PC-9 (cell line): ENCODE results near the gene SULT1A4. TPM values are rescaled to one million over a fixed set of nuclear protein-coding genes. Genes with fewer than 3 reads are reported as not detected.
"Not testable (repeated sequence)": the region's sequence is repeated elsewhere in the genome, so short reads cannot be mapped to it uniquely, and the experiment has no call there.

Experiments
- BruUV-seq: library from RNA; stranded (reverse); fragments of 400-500 nt; replicated peaks from 2 replicates; lab custom pipeline; 2021; lab: Mats Ljungman, UMichigan
- CTCF ChIA-PET: fragments of 300-600 bp; sonication (Branson Sonifier 250); formaldehyde crosslinking; loops from one replicate; lab custom pipeline; 2022; ENCODE audit warnings: antibody characterized with exemption; lab: Charles Lee
- POLR2A ChIA-PET: fragments of 300-600 bp; sonication (Branson Sonifier 250); formaldehyde crosslinking; loops from one replicate; lab custom pipeline; 2022; ENCODE audit warnings: antibody characterized with exemption; ENCODE audit not compliant: unreplicated experiment; lab: Charles Lee
- DNase-seq, 2 experiments: peaks; one replicate each; pipeline versions ENCODE4 v3.0.0 to v3.0.0-alpha.2; 2015 to 2022; ENCODE audit warnings: mixed read lengths in 1 of 2
- H2AFZ ChIP-seq: fragments of 200-600 bp; sonication (generic); 2 replicates; pipeline ENCODE4 v1.8.1; 2017; ENCODE audit warnings: antibody characterized with exemption
- H3F3A ChIP-seq: fragments of 200-600 bp; sonication (generic); 2 replicates; pipeline ENCODE4 v1.8.1; 2017; ENCODE audit warnings: antibody characterized with exemption, mild to moderate bottlenecking, low read depth; ENCODE audit not compliant: insufficient read depth
- H3K27ac ChIP-seq: fragments of 200-600 bp; sonication (generic); 2 replicates; pipeline ENCODE4 v1.6.1; 2016; ENCODE audit warnings: mixed run types
- H3K27me3 ChIP-seq: fragments of 200-600 bp; sonication (generic); 2 replicates; pipeline ENCODE4 v1.6.1; 2016; ENCODE audit warnings: low read depth, mixed run types; ENCODE audit not compliant: insufficient read depth
- H3K36me3 ChIP-seq: fragments of 200-600 bp; sonication (generic); 2 replicates; pipeline ENCODE4 v1.6.1; 2016; ENCODE audit warnings: low read depth, mixed run types
- H3K4me1 ChIP-seq: fragments of 200-600 bp; sonication (generic); replicated peaks from 2 replicates; pipeline ENCODE4 v1.6.1; 2016; ENCODE audit warnings: mixed run types; ENCODE audit not compliant: insufficient read depth
- H3K4me2 ChIP-seq: fragments of 200-600 bp; sonication (generic); 2 replicates; pipeline ENCODE4 v1.6.1; 2017; ENCODE audit warnings: mixed run types
- H3K4me3 ChIP-seq: fragments of 200-600 bp; sonication (generic); 2 replicates; pipeline ENCODE4 v1.6.1; 2016; ENCODE audit warnings: mixed run types
- H3K79me2 ChIP-seq: fragments of 200-600 bp; sonication (generic); 2 replicates; pipeline ENCODE4 v1.6.1; 2017; ENCODE audit warnings: low read depth, mixed run types
- H3K9me2 ChIP-seq: fragments of 200-600 bp; sonication (generic); 2 replicates; pipeline ENCODE4 v1.8.1; 2017; ENCODE audit warnings: mild to moderate bottlenecking; ENCODE audit not compliant: insufficient read depth
- H3K9me3 ChIP-seq: fragments of 200-600 bp; sonication (generic); 2 replicates; pipeline ENCODE4 v1.8.1; 2016; ENCODE audit warnings: low read depth; ENCODE audit not compliant: insufficient read depth
- H4K20me1 ChIP-seq: fragments of 200-600 bp; sonication (generic); 2 replicates; pipeline ENCODE4 v1.8.1; 2017; ENCODE audit not compliant: insufficient read depth
- intact Hi-C: fragments of 100-400 bp; cut with micrococcal nuclease; formaldehyde crosslinking; loops from one replicate; pipeline ENCODE4 v1.10.0; 2022; ENCODE audit not compliant: unreplicated experiment
- total RNA-seq: library from RNA; stranded (reverse); gene quantifications from 2 replicates; pipeline ENCODE4 v1.2.3, GENCODE V29; 2021

SULT1A4 gene
- total RNA-seq, 1 experiment from 2014 or later = 16.7 TPM

DNA sequence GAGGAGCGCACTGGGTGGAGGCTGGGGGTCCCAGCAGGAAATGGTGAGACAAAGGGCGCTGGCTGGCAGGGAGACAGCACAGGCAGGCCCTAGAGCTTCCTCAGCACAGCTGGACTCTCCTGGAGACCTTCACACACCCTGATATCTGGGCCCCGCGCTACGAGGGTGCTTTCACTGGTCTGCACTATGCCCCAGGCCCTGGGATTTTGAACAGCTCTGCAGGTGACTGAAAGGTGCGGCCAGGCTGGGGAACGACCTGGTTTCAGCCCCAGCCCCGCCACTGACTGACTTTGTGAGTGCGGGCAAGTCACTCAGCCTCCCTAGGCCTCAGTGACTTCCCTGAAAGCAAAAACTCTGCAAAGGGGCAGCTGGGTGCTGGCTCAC lies 926 bp downstream of the SULT1A4 start:
- H3K4me2 ChIP-seq, H3K9me3 ChIP-seq, H4K20me1 ChIP-seq, CTCF ChIA-PET, H3K36me3 ChIP-seq, H3K4me1 ChIP-seq, H2AFZ ChIP-seq, DNase-seq, H3K9me2 ChIP-seq, H3K27me3 ChIP-seq, H3F3A ChIP-seq, intact Hi-C loops, POLR2A ChIA-PET, H3K4me3 ChIP-seq, H3K79me2 ChIP-seq, H3K27ac ChIP-seq, BruUV-seq: not testable (repeated sequence)

DNA sequence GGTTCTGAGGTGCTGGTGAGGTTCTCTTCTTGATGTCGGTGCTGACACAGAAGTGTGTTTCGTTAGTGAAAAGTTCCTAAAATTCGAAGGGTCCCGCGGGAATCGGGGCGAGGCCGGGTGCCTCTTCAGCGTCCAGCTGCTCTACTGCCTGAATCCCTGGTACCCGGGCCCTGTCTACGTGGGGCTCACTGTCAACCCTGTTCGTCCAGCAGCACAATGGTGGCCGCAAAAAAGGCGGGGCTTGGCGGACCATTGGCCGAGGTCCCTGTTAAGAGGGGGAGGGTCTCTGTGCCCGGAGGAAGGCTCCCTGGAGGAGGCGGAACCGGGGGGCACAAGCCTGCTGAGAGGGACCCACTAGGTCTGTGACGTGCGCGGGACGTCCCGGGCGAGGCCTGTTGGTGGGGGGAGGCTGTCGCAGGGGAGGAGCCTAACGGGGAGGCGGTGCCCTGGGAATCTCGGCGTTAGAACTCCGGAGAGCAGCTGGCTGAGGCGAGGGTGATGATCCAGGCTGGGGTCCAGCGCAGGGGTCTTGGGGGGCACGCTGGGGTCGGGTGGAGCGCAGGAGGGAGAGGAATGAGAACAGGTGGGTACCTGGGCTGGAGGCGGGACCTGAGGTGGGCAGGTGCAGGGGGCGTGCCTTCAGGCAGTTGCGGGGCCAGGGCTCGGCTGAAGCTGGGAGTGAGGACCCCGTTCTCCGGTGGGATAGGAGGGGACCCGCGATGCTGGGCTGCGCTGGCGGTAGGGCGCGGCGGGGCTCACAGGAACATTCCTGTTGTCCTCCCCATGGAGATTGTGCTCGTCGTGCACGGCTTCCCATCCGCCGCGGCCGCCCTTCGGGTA lies 6.5 kb downstream of the SULT1A4 start:
- DNase-seq, H3K27me3 ChIP-seq, H4K20me1 ChIP-seq, H3K27ac ChIP-seq, H3K79me2 ChIP-seq, CTCF ChIA-PET, BruUV-seq, H3K4me2 ChIP-seq, H3K36me3 ChIP-seq, H3K4me1 ChIP-seq, intact Hi-C loops, H3K4me3 ChIP-seq, H3F3A ChIP-seq, H3K9me2 ChIP-seq, POLR2A ChIA-PET, H3K9me3 ChIP-seq, H2AFZ ChIP-seq: not testable (repeated sequence)

DNA sequence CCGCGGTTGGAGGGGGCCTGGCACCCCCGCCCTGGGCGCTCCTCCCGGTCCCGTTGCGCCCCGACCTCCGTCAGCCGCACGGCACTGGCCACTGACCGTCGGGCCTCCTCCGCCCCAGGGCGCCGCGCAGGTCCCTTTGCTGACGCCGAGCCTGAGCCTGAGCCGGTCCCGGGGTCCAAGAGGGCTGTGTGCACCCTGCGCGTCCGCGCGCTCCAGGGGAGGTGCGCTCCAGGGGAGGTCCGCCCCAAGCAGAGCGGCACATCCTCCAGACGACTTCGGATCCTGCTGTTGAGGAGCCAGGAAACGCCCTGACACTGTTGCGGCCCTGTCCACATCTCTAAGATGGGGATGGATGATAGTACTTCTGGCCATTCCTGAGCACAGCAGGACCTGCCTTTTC lies 7.2 kb downstream of the SULT1A4 start:
- H3K36me3 ChIP-seq, H3K4me3 ChIP-seq, DNase-seq, H2AFZ ChIP-seq, H3K9me2 ChIP-seq, H4K20me1 ChIP-seq, H3F3A ChIP-seq, H3K9me3 ChIP-seq, H3K4me2 ChIP-seq, CTCF ChIA-PET, H3K79me2 ChIP-seq, H3K27ac ChIP-seq, H3K27me3 ChIP-seq, POLR2A ChIA-PET, intact Hi-C loops, H3K4me1 ChIP-seq: not testable (repeated sequence)
- TSS peak; percentile 34 for BruUV-seq

GRCh38 chr16:29467654-29468366 lies 8.1 kb downstream of the SULT1A4 start:
- H3F3A ChIP-seq, H3K4me2 ChIP-seq, H3K36me3 ChIP-seq, BruUV-seq, H3K79me2 ChIP-seq, H2AFZ ChIP-seq, H4K20me1 ChIP-seq, H3K9me3 ChIP-seq, intact Hi-C loops, H3K4me3 ChIP-seq, H3K4me1 ChIP-seq, H3K27me3 ChIP-seq, H3K9me2 ChIP-seq, CTCF ChIA-PET, H3K27ac ChIP-seq: not testable (repeated sequence)
- DNase-seq = peak in 1 of 2 experiments; percentile 14
- POLR2A ChIA-PET = interaction anchor here (0.5 to 1.0 kb wide), 5 partner anchors 639 to 1057 kb away, joined by 3 to 12 read pairs (median 5); partner anchors contain the start of gene CORO1A

DNA sequence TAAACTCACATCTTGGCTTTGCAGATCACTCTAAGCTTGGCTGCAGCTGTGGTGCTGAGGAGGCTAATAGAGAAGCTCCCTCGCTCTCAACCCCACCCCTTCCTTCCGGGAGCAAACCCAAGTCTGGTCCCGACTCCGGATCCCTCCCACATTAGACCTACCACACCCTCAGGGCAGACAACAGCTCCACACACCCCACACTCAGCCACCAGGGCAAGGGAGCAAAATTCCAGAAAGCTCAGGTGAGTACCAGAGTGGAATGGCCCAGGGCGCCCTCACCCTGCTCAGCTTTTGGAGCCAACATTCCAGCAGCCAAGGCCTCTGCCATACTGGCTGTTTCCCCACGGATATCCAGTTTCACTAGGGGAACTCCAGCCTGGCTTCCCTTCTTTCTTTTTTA lies 9.9 kb downstream of the SULT1A4 start:
- H3K27ac ChIP-seq, H3K36me3 ChIP-seq, H3K9me2 ChIP-seq, H3K9me3 ChIP-seq, H3K4me3 ChIP-seq, CTCF ChIA-PET, intact Hi-C loops, H3F3A ChIP-seq, H3K79me2 ChIP-seq, H3K4me2 ChIP-seq, BruUV-seq, H4K20me1 ChIP-seq, H3K27me3 ChIP-seq, POLR2A ChIA-PET, H3K4me1 ChIP-seq, H2AFZ ChIP-seq: not testable (repeated sequence)
- DNase-seq = peak in 1 of 2 experiments; percentile 100

DNA sequence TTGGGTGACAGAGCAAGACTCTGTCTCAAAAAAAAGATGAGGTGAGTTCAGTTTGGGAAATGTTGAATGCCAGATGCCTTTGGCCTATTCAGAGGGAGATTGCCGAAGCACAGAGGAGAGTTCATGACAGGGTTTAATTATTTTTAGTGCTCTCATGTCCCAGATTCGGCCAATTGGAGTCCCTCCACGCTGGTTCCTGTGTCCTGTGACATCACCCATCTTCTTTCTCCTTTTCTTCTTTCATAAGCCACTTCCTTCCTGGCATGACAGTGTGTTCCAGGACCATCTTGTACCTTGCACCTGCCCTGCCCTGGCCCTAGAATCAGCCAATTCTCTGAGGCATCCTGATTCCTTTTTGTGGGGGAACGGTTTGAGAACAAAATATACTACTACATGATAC lies 12.4 kb downstream of the SULT1A4 start:
- H3K4me3 ChIP-seq, H3K9me2 ChIP-seq, H3K27ac ChIP-seq, H3K9me3 ChIP-seq, intact Hi-C loops, DNase-seq, H3F3A ChIP-seq, H3K4me2 ChIP-seq, POLR2A ChIA-PET, H3K4me1 ChIP-seq, CTCF ChIA-PET, H2AFZ ChIP-seq, H3K79me2 ChIP-seq, BruUV-seq, H4K20me1 ChIP-seq, H3K27me3 ChIP-seq, H3K36me3 ChIP-seq: not testable (repeated sequence)

DNA sequence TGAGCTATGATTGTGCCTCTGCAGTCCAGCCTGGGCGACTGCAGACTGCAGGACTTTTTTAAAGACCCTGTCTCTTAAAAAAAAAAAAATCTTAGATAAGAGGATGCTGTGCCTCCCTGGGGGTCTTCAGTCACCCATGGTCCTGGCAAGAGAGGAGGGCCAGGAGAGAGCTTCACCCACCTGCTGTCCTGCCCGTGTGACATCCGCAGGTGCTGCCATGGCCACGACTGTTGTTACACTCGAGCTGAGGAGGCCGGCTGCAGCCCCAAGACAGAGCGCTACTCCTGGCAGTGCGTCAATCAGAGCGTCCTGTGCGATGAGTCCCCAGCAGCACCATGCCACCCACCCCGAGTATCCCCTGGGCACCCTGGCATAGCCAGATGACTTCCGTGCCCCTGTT lies 22.6 kb downstream of the SULT1A4 start:
- H3K4me3 ChIP-seq, H3F3A ChIP-seq, BruUV-seq, H3K36me3 ChIP-seq, H4K20me1 ChIP-seq, H3K27me3 ChIP-seq, H2AFZ ChIP-seq, DNase-seq, H3K4me2 ChIP-seq, intact Hi-C loops, H3K9me2 ChIP-seq, POLR2A ChIA-PET, H3K79me2 ChIP-seq, H3K9me3 ChIP-seq, H3K27ac ChIP-seq, H3K4me1 ChIP-seq, CTCF ChIA-PET: not testable (repeated sequence)
